Measurements from ENCODE around the gene TES.

GRCh38 chr7:116239434-116239833 lies 29.1 kb downstream of the TES start:
- TF ChIP-seq POLR2AphosphoS5 (IDR thresholded peaks at IDR 0.05) (no peak), CTCF (IDR thresholded peaks at IDR 0.05) (no peak), EP300 (IDR thresholded peaks at IDR 0.05) (no peak)

All from gastroesophageal sphincter (tissue), 3 donors.